ENCODE measurements around the gene PPP4R4. TPM values are rescaled to one million over a fixed set of nuclear protein-coding genes. Genes with fewer than 3 reads are reported as not detected.

PPP4R4 gene
- total RNA-seq, 4 donors from 2014 or later: 0.13 TPM; not detected in 3

DNA sequence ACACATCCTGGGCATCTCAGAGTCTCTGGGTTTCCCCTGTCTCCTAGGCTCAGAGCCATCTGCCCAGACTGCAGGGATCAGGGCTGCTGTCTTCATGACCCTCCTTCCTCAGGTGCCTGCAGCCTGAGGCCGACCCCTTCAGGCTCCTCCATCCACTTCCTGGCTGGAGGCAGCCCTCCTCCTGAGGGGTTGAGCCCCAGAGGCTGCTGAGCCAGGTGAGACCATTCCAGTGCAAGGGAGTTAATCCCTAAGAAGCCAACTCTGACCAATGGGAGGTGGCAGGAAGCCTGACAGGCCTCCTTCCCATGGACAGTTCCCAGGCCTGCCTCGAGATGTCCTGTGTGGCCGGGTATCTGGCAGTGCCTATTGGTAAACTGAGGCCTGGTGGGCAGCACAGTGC, 8.4 kb upstream of the PPP4R4 start:
- no peak for DNase-seq
- intact Hi-C loops (cut with DNase I; ENCODE audit: low total_unique reads): no loop called here
- H3K27ac ChIP-seq: no peak overlapping the region
- in situ Hi-C loops (cut with MboI; ENCODE audit: low sequenced_read_pairs in 4 of 4): no loop called here
- ATAC-seq: no peak
- H3K36me3 ChIP-seq: no peaks in the 10 kb centered on the region
- H3K27me3 ChIP-seq: peaks cover 0 to 14% (median 4%) of the 10 kb centered on the region in 3 donors
- peaks cover 0 to under 1% of the 10 kb centered on the region in 2 donors for H3K4me1 ChIP-seq
- H3K9me3 ChIP-seq: no peaks in the 10 kb centered on the region
- no peak overlapping the region for H3K4me3 ChIP-seq
- no peak for TF ChIP-seq POLR2A (IDR thresholded peaks at IDR 0.05)
- TF ChIP-seq, protein P1, sequence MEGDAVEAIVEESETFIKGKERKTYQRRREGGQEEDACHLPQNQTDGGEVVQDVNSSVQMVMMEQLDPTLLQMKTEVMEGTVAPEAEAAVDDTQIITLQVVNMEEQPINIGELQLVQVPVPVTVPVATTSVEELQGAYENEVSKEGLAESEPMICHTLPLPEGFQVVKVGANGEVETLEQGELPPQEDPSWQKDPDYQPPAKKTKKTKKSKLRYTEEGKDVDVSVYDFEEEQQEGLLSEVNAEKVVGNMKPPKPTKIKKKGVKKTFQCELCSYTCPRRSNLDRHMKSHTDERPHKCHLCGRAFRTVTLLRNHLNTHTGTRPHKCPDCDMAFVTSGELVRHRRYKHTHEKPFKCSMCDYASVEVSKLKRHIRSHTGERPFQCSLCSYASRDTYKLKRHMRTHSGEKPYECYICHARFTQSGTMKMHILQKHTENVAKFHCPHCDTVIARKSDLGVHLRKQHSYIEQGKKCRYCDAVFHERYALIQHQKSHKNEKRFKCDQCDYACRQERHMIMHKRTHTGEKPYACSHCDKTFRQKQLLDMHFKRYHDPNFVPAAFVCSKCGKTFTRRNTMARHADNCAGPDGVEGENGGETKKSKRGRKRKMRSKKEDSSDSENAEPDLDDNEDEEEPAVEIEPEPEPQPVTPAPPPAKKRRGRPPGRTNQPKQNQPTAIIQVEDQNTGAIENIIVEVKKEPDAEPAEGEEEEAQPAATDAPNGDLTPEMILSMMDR (IDR thresholded peaks at IDR 0.05 in 4 of 5, conservative IDR thresholded peaks at IDR 0.05 in 1 of 5): no peak

- no peaks in the 10 kb centered on the region for H3K36me3 ChIP-seq
- TF ChIP-seq, protein P1 (IDR thresholded peaks at IDR 0.05 in 4 of 5, conservative IDR thresholded peaks at IDR 0.05 in 1 of 5): no peak
- no peak for TF ChIP-seq POLR2A (IDR thresholded peaks at IDR 0.05)
- no peaks in the 10 kb centered on the region for H3K9me3 ChIP-seq
- H3K4me3 ChIP-seq: no peak overlapping the region
- H3K27me3 ChIP-seq: peaks cover 6 to 12% (median 7%) of the 10 kb centered on the region in 3 donors
- intact Hi-C loops (cut with DNase I; ENCODE audit: low total_unique reads): loop anchor here (5.0 to 10.0 kb wide), 2 partner anchors 233 to 835 kb away; partner anchors contain the start of gene BTBD7
- in situ Hi-C loops (cut with MboI; ENCODE audit: low sequenced_read_pairs in 4 of 4): no loop called here
- DNase-seq (no peak), ATAC-seq (no peak)
- peaks cover 9 to 11% of the 10 kb centered on the region in 2 donors for H3K4me1 ChIP-seq
- no peak overlapping the region for H3K27ac ChIP-seq
Measured at GRCh38 chr14:94170136-94170535, 4.0 kb upstream of the PPP4R4 start.

- TF ChIP-seq, protein P1 (IDR thresholded peaks at IDR 0.05 in 4 of 5, conservative IDR thresholded peaks at IDR 0.05 in 1 of 5): no peak
- no peak for TF ChIP-seq POLR2A (IDR thresholded peaks at IDR 0.05)
- peak; percentile 35 to 83 for ATAC-seq
Measured at GRCh38 chr14:94171208-94171607, 2.9 kb upstream of the PPP4R4 start.

DNA sequence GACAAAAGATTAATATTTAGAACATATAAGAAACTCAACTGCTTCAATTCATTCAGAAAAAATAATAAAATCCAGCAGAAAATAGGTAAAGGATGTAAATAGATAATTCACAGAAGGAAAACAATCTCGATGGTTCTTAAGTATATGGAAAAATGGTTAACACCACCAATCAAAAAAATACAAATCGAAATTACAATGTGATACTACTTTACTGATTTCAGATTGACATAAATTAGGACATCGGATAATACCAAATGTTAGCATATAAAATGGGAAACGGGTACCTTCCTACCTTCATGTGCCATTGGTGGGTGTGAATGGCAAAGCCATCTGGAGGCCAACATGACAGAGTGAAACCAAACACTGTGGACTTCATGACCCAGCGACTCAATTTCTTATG, 1.6 kb upstream of the PPP4R4 start:
- in situ Hi-C loops (cut with MboI; ENCODE audit: low sequenced_read_pairs in 4 of 4): no loop called here
- ATAC-seq (no peak), DNase-seq (no peak)
- no peak overlapping the region for H3K4me3 ChIP-seq
- peak overlapping the region in 2 of 4 donors; percentile 74 to 75 for H3K27ac ChIP-seq
- H3K9me3 ChIP-seq: no peaks in the 10 kb centered on the region
- intact Hi-C loops (cut with DNase I; ENCODE audit: low total_unique reads): loop anchor here (5.0 to 10.0 kb wide), 2 partner anchors 235 to 838 kb away; partner anchors contain the start of gene BTBD7
- TF ChIP-seq POLR2A (IDR thresholded peaks at IDR 0.05): no peak
- TF ChIP-seq, protein P1 (IDR thresholded peaks at IDR 0.05 in 4 of 5, conservative IDR thresholded peaks at IDR 0.05 in 1 of 5): no peak
- H3K27me3 ChIP-seq: peaks cover 24 to 31% (median 30%) of the 10 kb centered on the region in 3 donors
- no peaks in the 10 kb centered on the region for H3K36me3 ChIP-seq
- H3K4me1 ChIP-seq: peaks cover 13% of the 10 kb centered on the region in 2 donors

More at GRCh38 chr14:94171208-94171607, 2.9 kb upstream of the PPP4R4 start:
- Histone ChIP-seq H3K27me3 (peaks cover 17 to 18% (median 18%) of the 10 kb centered on the region in 3 donors), H3K36me3 (no peaks in the 10 kb centered on the region), H3K9me3 (no peaks in the 10 kb centered on the region), H3K4me3 (no peak overlapping the region), H3K27ac (peak overlapping the region in 3 of 4 donors; percentile 20 to 74 (median 55)), H3K4me1 (peaks cover 13% of the 10 kb centered on the region in 2 donors)
- peak; percentile 32 to 44 for DNase-seq
- in situ Hi-C loops (cut with MboI; ENCODE audit: low sequenced_read_pairs in 4 of 4): no loop called here
- intact Hi-C loops (cut with DNase I; ENCODE audit: low total_unique reads): loop anchor here (5.0 to 10.0 kb wide), 2 partner anchors 234 to 836 kb away; partner anchors contain the start of gene BTBD7
